Mesenchymal stem cell (in vitro differentiated cells and primary cell): ENCODE measurements around the gene TMEM182.

Source experiments
- DNase-seq: peaks from one replicate; pipeline ENCODE4 v3.0.0-alpha.2; 2013
- H2AFZ ChIP-seq: one replicate; pipeline ENCODE4 v1.6.1; 2013; ENCODE audit warnings: low read depth, mild to moderate bottlenecking, control low read depth, inconsistent platforms, low read length, moderate library complexity
- H2AK5ac ChIP-seq: 2 replicates; pipeline ENCODE4 v1.6.1; 2013; ENCODE audit warnings: low read length, moderate library complexity, mild to moderate bottlenecking, inconsistent platforms; ENCODE audit not compliant: severe bottlenecking
- H2BK120ac ChIP-seq: one replicate; pipeline ENCODE4 v1.6.1; 2013; ENCODE audit warnings: low read depth, mild to moderate bottlenecking, inconsistent platforms, low read length, moderate library complexity
- H2BK12ac ChIP-seq, 2 experiments: one replicate each; pipeline ENCODE4 v1.6.1; 2013; ENCODE audit warnings: inconsistent platforms in 2 of 2, low read length in 2 of 2, mild to moderate bottlenecking in 2 of 2, moderate library complexity in 2 of 2, control low read depth in 1 of 2
- H2BK15ac ChIP-seq: one replicate; pipeline ENCODE4 v1.6.1; 2013; ENCODE audit warnings: mild to moderate bottlenecking, low read depth, inconsistent platforms; ENCODE audit not compliant: poor library complexity, severe bottlenecking
- H2BK5ac ChIP-seq: 2 replicates; pipeline ENCODE4 v1.6.1; 2013; ENCODE audit warnings: low read depth, mild to moderate bottlenecking, low read length, control low read depth, inconsistent platforms; ENCODE audit not compliant: poor library complexity, severe bottlenecking
- H3K14ac ChIP-seq, 2 experiments: one replicate each; pipeline ENCODE4 v1.6.1; 2013; ENCODE audit warnings: inconsistent platforms in 2 of 2, low read length in 2 of 2, control low read depth in 1 of 2, mild to moderate bottlenecking in 1 of 2, moderate library complexity in 1 of 2
- H3K18ac ChIP-seq, 2 experiments: one replicate each; pipeline ENCODE4 v1.6.1; 2013; ENCODE audit warnings: inconsistent platforms in 2 of 2, low read length in 2 of 2, control low read depth in 1 of 2, low read depth in 1 of 2, mild to moderate bottlenecking in 1 of 2
- H3K23ac ChIP-seq, 2 experiments: one replicate each; pipeline ENCODE4 v1.6.1; 2013; ENCODE audit warnings: inconsistent platforms in 2 of 2, low read length in 2 of 2, mild to moderate bottlenecking in 2 of 2, moderate library complexity in 2 of 2, control low read depth in 1 of 2
- H3K27ac ChIP-seq: 2 replicates; pipeline ENCODE4 v1.5.1; 2013; ENCODE audit warnings: mild to moderate bottlenecking, moderate library complexity, low read length, control low read depth, inconsistent platforms; ENCODE audit not compliant: poor library complexity, severe bottlenecking
- H3K27me3 ChIP-seq, 2 experiments: 2 replicates each; pipeline versions ENCODE4 v1.6.1 to v1.7.0; 2013; ENCODE audit warnings: low read length in 2 of 2, mild to moderate bottlenecking in 2 of 2, moderate library complexity in 2 of 2, control low read depth in 1 of 2, inconsistent platforms in 1 of 2; ENCODE audit not compliant: control insufficient read depth in 1 of 2, insufficient read depth in 1 of 2
- H3K36me3 ChIP-seq, 2 experiments: 2 replicates each; pipeline versions ENCODE4 v1.6.1 to v1.7.0; 2013; ENCODE audit warnings: low read length in 2 of 2, control low read depth in 1 of 2, inconsistent platforms in 1 of 2, low read depth in 1 of 2, mild to moderate bottlenecking in 1 of 2; ENCODE audit not compliant: insufficient read depth in 2 of 2, control insufficient read depth in 1 of 2
- H3K4ac ChIP-seq, 2 experiments: one replicate each; pipeline ENCODE4 v1.6.1; 2013; ENCODE audit warnings: inconsistent platforms in 2 of 2, low read length in 2 of 2, mild to moderate bottlenecking in 2 of 2, moderate library complexity in 2 of 2, control low read depth in 1 of 2, low read depth in 1 of 2
- H3K4me1 ChIP-seq: 2 replicates; pipeline ENCODE4 v1.6.1; 2013; ENCODE audit warnings: low read depth, low read length, control low read depth; ENCODE audit not compliant: control insufficient read depth, insufficient read depth
- H3K4me2 ChIP-seq: 2 replicates; pipeline ENCODE4 v1.6.1; 2013; ENCODE audit warnings: low read length, mild to moderate bottlenecking, inconsistent platforms; ENCODE audit not compliant: poor library complexity, severe bottlenecking
- H3K4me3 ChIP-seq, 2 experiments: 2 replicates each; pipeline versions ENCODE4 v1.5.1 to v1.7.0; 2013; ENCODE audit warnings: low read length in 2 of 2, mild to moderate bottlenecking in 2 of 2, control low read depth in 1 of 2, low read depth in 1 of 2; ENCODE audit not compliant: insufficient read depth in 1 of 2
- H3K79me1 ChIP-seq: replicated peaks from 2 replicates; pipeline ENCODE4 v1.6.1; 2013; ENCODE audit warnings: mild to moderate bottlenecking, control low read depth, low read length, inconsistent platforms; ENCODE audit not compliant: poor library complexity, severe bottlenecking
- H3K9ac ChIP-seq: 2 replicates; pipeline ENCODE4 v1.7.0; 2013; ENCODE audit warnings: mild to moderate bottlenecking, low read length, moderate library complexity
- H3K9me3 ChIP-seq: 2 replicates; pipeline ENCODE4 v1.7.0; 2013; ENCODE audit warnings: mild to moderate bottlenecking, low read length; ENCODE audit not compliant: control insufficient read depth
- H4K8ac ChIP-seq: one replicate; pipeline ENCODE4 v1.6.1; 2013; ENCODE audit warnings: inconsistent platforms, mild to moderate bottlenecking, low read length, moderate library complexity
- H4K91ac ChIP-seq: one replicate; pipeline ENCODE4 v1.6.1; 2013; ENCODE audit warnings: mild to moderate bottlenecking, low read length, inconsistent platforms
- WGBS: methylation state at CpG from one replicate; pipeline ENCODE4 v1.1.7; 2013; ENCODE audit warnings: mixed read lengths; 5-methylcytosine and 5-hydroxymethylcytosine counted together

The TMEM182 gene

DNA sequence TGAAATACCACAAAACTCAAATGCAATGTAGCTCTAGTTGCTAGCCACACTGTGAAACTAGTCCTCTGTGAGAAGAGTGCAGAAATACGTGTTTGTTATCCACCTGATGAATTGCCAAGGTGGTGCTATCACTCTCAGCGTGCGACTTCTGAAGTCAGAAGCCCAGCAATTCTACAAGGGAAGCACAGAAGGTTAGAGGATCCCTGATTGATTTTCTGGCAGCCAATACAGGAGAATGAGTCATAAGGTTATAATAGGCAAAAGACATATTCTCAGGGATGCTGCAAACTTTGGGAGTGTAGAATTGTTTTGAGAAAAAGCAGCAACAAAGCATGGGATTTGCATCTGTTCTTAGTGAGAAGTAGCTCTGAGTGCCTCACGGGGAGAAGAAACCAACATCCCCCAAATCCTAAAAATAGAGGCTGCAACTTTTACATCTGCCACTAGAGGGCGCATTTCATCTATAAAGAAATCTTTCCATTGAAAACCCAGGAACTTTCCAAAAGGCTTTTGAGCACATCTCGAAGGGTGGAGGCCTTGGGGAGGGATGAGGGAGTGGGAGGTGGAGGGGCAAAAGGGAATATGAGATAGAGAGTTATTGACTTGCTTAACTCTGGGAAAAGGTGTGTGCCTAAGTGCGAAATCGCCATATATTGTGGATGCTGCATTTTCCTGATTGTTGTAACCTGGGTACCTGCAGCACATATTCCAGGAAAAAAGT lies 78.0 kb downstream of the TMEM182 start:
- Histone ChIP-seq H2BK5ac (no peak overlapping the region), H3K4me1 (peaks cover 2% of the 10 kb centered on the region), H4K91ac (no peak overlapping the region), H3K14ac (no peak overlapping the region), H3K23ac (no peak overlapping the region), H3K79me1 (no peaks in the 10 kb centered on the region), H3K27ac (no peak overlapping the region), H3K36me3 (no peaks in the 10 kb centered on the region), H3K9ac (no peak overlapping the region), H3K27me3 (peaks cover 0 to 19% of the 10 kb centered on the region in 2 experiments), H3K4me2 (no peak overlapping the region), H3K18ac (no peak overlapping the region), H2BK12ac (no peak overlapping the region), H2BK15ac (no peak overlapping the region), H3K9me3 (no peaks in the 10 kb centered on the region), H3K4ac (no peak overlapping the region), H2AFZ (no peak overlapping the region), H4K8ac (no peak overlapping the region), H3K4me3 (no peak overlapping the region), H2BK120ac (no peak overlapping the region), H2AK5ac (no peak overlapping the region)
- DNase-seq = peak; percentile 36
- 60% methylated on average over 6 of the region's 8 CpGs for WGBS

DNA sequence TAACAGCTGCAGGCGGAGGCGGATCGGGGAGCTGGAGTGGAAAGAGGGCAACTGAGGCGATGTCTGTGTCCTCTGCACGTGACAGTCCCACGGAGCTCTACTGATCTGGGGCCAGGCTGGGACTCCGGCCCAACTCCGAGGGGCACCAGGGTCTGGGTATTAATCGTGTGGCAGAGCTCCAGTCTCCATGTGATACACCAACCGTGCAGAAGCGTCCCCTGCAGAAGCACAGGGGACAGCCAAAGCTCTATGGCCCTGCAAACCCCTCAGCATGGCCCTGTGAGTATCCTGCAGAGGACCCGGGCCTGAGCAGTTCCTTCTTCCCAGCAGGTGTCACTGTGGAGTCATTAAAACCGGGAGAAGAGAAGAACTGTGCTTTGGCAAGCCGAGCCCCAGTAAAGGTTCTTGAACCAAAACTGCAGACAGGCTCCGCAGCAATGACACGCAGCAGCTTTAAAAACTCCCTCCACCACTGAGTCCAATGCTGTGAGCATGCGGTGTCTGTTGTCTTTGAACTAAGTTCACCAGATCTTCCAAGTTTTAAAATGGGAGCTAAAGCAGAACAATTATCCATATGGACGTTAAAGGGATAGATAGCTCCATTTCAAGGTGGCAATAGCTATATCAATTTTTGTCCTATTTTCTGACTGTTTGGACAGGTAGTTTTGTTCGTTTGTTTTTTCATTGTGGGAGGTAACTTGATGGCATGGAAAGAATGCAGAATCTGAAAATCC lies 79.4 kb downstream of the TMEM182 start:
- Histone ChIP-seq H3K18ac (no peak overlapping the region), H3K27me3 (peaks cover 0 to 19% of the 10 kb centered on the region in 2 experiments), H2BK12ac (no peak overlapping the region), H3K27ac (no peak overlapping the region), H3K4me2 (no peak overlapping the region), H3K23ac (no peak overlapping the region), H2AFZ (no peak overlapping the region), H3K4me1 (peaks cover 2% of the 10 kb centered on the region), H3K36me3 (no peaks in the 10 kb centered on the region), H4K91ac (no peak overlapping the region), H2BK120ac (no peak overlapping the region), H3K4ac (no peak overlapping the region), H3K9me3 (no peaks in the 10 kb centered on the region), H3K79me1 (no peaks in the 10 kb centered on the region), H2BK15ac (no peak overlapping the region), H2AK5ac (no peak overlapping the region), H3K9ac (no peak overlapping the region), H4K8ac (no peak overlapping the region), H2BK5ac (no peak overlapping the region), H3K14ac (no peak overlapping the region), H3K4me3 (no peak overlapping the region)
- 55% methylated on average over 19 of the region's 19 CpGs for WGBS
- DNase-seq = peak; percentile 44

- H3K9ac ChIP-seq = no peak overlapping the region
- no peak overlapping the region for H3K27ac ChIP-seq
- no peak overlapping the region for H3K4me3 ChIP-seq
- H3K18ac ChIP-seq = no peak overlapping the region
- H3K4me2 ChIP-seq = no peak overlapping the region
- H3K36me3 ChIP-seq = no peaks in the 10 kb centered on the region
- H2BK12ac ChIP-seq = no peak overlapping the region
- no peak overlapping the region for H2BK120ac ChIP-seq
- no peak overlapping the region for H2BK15ac ChIP-seq
- peaks cover 5% of the 10 kb centered on the region for H3K4me1 ChIP-seq
- H3K4ac ChIP-seq = no peak overlapping the region
- H2AFZ ChIP-seq = no peak overlapping the region
- WGBS = 56% methylated on average over 4 of the region's 4 CpGs
- H3K27me3 ChIP-seq = peaks cover 0 to 15% of the 10 kb centered on the region in 2 experiments
- no peaks in the 10 kb centered on the region for H3K79me1 ChIP-seq
- H3K14ac ChIP-seq = no peak overlapping the region
- H4K8ac ChIP-seq = no peak overlapping the region
- DNase-seq = no peak
- no peak overlapping the region for H2AK5ac ChIP-seq
- no peak overlapping the region for H2BK5ac ChIP-seq
- H3K9me3 ChIP-seq = no peaks in the 10 kb centered on the region
- H4K91ac ChIP-seq = no peak overlapping the region
- no peak overlapping the region for H3K23ac ChIP-seq
Measured at GRCh38 chr2:102843764-102844443, 82.1 kb downstream of the TMEM182 start.

DNA sequence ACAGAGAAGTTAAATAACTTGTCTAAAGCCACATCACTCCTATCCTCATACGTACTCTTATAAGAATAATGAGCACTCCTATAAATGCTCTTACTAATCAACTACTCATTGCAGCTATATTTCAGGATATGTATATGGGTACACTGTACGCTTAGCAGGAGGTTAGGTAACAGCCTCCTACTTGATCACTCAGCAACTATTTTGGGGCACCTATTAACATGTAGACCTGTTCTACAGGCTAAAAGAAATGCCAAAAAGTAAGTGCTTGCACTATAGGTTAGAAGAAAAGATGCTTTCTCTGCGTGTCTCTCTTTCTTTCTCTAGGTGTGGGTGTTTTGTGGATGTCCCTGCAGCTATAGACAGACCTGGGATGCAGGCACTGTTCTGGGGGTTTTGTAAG lies 83.1 kb downstream of the TMEM182 start:
- no peak overlapping the region for H3K27ac ChIP-seq

More for the DNA sequence above, 83.1 kb downstream of the TMEM182 start:
- no peak overlapping the region for H2BK5ac ChIP-seq
- H2BK12ac ChIP-seq = no peak overlapping the region
- peaks cover 5% of the 10 kb centered on the region for H3K4me1 ChIP-seq
- H3K9ac ChIP-seq = no peak overlapping the region
- no peak overlapping the region for H2BK120ac ChIP-seq
- H2AFZ ChIP-seq = no peak overlapping the region
- 88% methylated on average over 2 of the region's 3 CpGs for WGBS
- H4K91ac ChIP-seq = no peak overlapping the region
- H2BK15ac ChIP-seq = no peak overlapping the region
- peaks cover 0 to 16% of the 10 kb centered on the region in 2 experiments for H3K27me3 ChIP-seq
- H3K4me2 ChIP-seq = no peak overlapping the region
- H3K18ac ChIP-seq = no peak overlapping the region
- H3K4me3 ChIP-seq = no peak overlapping the region
- H3K36me3 ChIP-seq = no peaks in the 10 kb centered on the region
- H3K14ac ChIP-seq = no peak overlapping the region
- no peaks in the 10 kb centered on the region for H3K79me1 ChIP-seq
- no peak overlapping the region for H3K4ac ChIP-seq
- H4K8ac ChIP-seq = no peak overlapping the region
- H3K23ac ChIP-seq = no peak overlapping the region
- no peak overlapping the region for H2AK5ac ChIP-seq
- no peak for DNase-seq
- H3K9me3 ChIP-seq = no peaks in the 10 kb centered on the region
